Esophagus muscularis mucosa (tissue), 4 donors: ENCODE results near the gene PPP2R5C.

Experiments
- CTCF ChIP-seq, 3 experiments: fragments of 200-600 bp in 2 of 3; fragments of 450-650 bp in 1 of 3; sonication (generic) in 2 of 3; IDR thresholded peaks; one replicate each; pipeline ENCODE4 v1.5.1; 2017 to 2019; ENCODE audit warnings: antibody characterized with exemption in 3 of 3, mild to moderate bottlenecking in 2 of 3, moderate library complexity in 1 of 3
- EP300 ChIP-seq: sonication (generic); formaldehyde crosslinking; IDR thresholded peaks from one replicate; pipeline ENCODE4 v1.6.1; 2017; ENCODE audit warnings: antibody characterized with exemption
- POLR2A ChIP-seq: fragments of 450-650 bp; IDR thresholded peaks from one replicate; pipeline ENCODE4 v1.6.1; 2017; ENCODE audit warnings: antibody characterized with exemption, moderate library complexity, mild to moderate bottlenecking, low read depth
- POLR2AphosphoS5 ChIP-seq, 2 donors: sonication (generic); formaldehyde crosslinking; IDR thresholded peaks; one replicate each; pipeline ENCODE4 v1.6.1; 2017; ENCODE audit warnings: antibody characterized with exemption in 2 of 2

DNA sequence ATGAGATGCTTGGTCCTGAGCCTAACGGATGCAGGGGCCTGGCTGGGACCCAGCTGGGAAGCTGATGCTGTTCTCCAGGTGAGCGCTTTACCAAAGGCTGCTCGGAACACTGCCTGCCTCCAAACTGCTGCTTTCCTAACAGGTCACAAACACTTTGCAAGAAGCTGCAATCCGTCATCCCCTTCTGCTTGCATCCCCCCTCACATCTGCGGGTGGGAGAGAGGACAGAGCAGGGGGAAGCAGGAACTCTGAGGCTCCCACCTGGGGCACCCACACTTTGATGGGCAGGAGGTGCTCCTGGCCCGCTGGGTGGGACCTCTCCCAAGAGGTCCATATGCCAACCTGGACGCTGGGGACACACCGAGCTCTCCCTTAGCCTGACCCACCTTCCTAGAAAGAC lies 24.9 kb upstream of the PPP2R5C start:
- TF ChIP-seq CTCF (IDR thresholded peaks at IDR 0.05) (no peak), POLR2A (no peak), EP300 (no peak), POLR2AphosphoS5 (IDR thresholded peaks at IDR 0.05) (no peak)
